H9 (cell line): ENCODE results near the gene HMGN2. TPM values are rescaled to one million over a fixed set of nuclear protein-coding genes. Genes with fewer than 3 reads are reported as not detected.

Experiments
- DNase-seq: peaks from one replicate; pipeline ENCODE4 v3.0.0-alpha.2; 2017
- H2AFZ ChIP-seq: one replicate; pipeline ENCODE4 v1.6.1; 2013; ENCODE audit warnings: mild to moderate bottlenecking, low read length, control low read depth, moderate library complexity
- H2AK5ac ChIP-seq: 2 replicates; pipeline ENCODE4 v1.6.1; 2013; ENCODE audit warnings: low read length, control low read depth, mixed read lengths; ENCODE audit not compliant: insufficient read length
- H2BK120ac ChIP-seq: one replicate; pipeline ENCODE4 v1.6.1; 2013; ENCODE audit warnings: low read depth, mild to moderate bottlenecking, low read length, control low read depth, inconsistent platforms; ENCODE audit not compliant: poor library complexity, severe bottlenecking
- H2BK12ac ChIP-seq: 2 replicates; pipeline ENCODE4 v1.6.1; 2013; ENCODE audit warnings: low read length, control low read depth, mixed read lengths, low read depth; ENCODE audit not compliant: insufficient read length
- H2BK15ac ChIP-seq: 2 replicates; pipeline ENCODE4 v1.6.1; 2013; ENCODE audit warnings: low read depth, low read length, control low read depth
- H2BK20ac ChIP-seq: one replicate; pipeline ENCODE4 v1.6.1; 2013; ENCODE audit warnings: low read depth, mild to moderate bottlenecking, low read length, control low read depth, inconsistent platforms; ENCODE audit not compliant: poor library complexity, severe bottlenecking
- H2BK5ac ChIP-seq: 2 replicates; pipeline ENCODE4 v1.6.1; 2013; ENCODE audit warnings: low read length, control low read depth, mixed read lengths; ENCODE audit not compliant: insufficient read length
- H3K14ac ChIP-seq: 2 replicates; pipeline ENCODE4 v1.6.1; 2013; ENCODE audit warnings: low read length, control low read depth; ENCODE audit not compliant: insufficient read depth
- H3K18ac ChIP-seq: 2 replicates; pipeline ENCODE4 v1.6.1; 2013; ENCODE audit warnings: low read depth, mild to moderate bottlenecking, mixed read lengths, low read length, control low read depth; ENCODE audit not compliant: insufficient read length
- H3K23ac ChIP-seq: 2 replicates; pipeline ENCODE4 v1.6.1; 2013; ENCODE audit warnings: low read length, control low read depth, mixed read lengths, low read depth; ENCODE audit not compliant: insufficient read length
- H3K23me2 ChIP-seq: 2 replicates; pipeline ENCODE4 v1.6.1; 2013; ENCODE audit warnings: low read depth, mild to moderate bottlenecking, mixed read lengths, low read length, control low read depth; ENCODE audit not compliant: insufficient read length, poor library complexity, severe bottlenecking
- H3K27ac ChIP-seq: 2 replicates; pipeline ENCODE4 v1.5.1; 2013; ENCODE audit warnings: low read length, control low read depth, mixed read lengths, low read depth; ENCODE audit not compliant: insufficient read length
- H3K27me3 ChIP-seq: 2 replicates; pipeline ENCODE4 v1.6.1; 2013; ENCODE audit warnings: low read length, control low read depth, inconsistent platforms; ENCODE audit not compliant: insufficient read depth
- H3K4ac ChIP-seq: 2 replicates; pipeline ENCODE4 v1.6.1; 2013; ENCODE audit warnings: low read depth, mild to moderate bottlenecking, control low read depth, inconsistent platforms, low read length, moderate library complexity
- H3K4me1 ChIP-seq: 2 replicates; pipeline ENCODE4 v1.6.1; 2013; ENCODE audit warnings: low read length, control low read depth, inconsistent platforms; ENCODE audit not compliant: insufficient read depth
- H3K4me2 ChIP-seq: 2 replicates; pipeline ENCODE4 v1.6.1; 2013; ENCODE audit warnings: low read length, control low read depth, mixed read lengths; ENCODE audit not compliant: insufficient read length, insufficient read depth
- H3K56ac ChIP-seq: 2 replicates; pipeline ENCODE4 v1.6.1; 2013; ENCODE audit warnings: low read depth, mild to moderate bottlenecking, mixed read lengths, low read length, control low read depth; ENCODE audit not compliant: insufficient read length
- H3K79me1 ChIP-seq: 2 replicates; pipeline ENCODE4 v1.6.1; 2013; ENCODE audit warnings: low read depth, mild to moderate bottlenecking, moderate library complexity, low read length, control low read depth, inconsistent platforms; ENCODE audit not compliant: insufficient read depth, poor library complexity, severe bottlenecking
- H3K79me2 ChIP-seq: 2 replicates; pipeline ENCODE4 v1.6.1; 2013; ENCODE audit warnings: low read length, control low read depth, inconsistent platforms; ENCODE audit not compliant: insufficient read depth
- H3K9ac ChIP-seq: 2 replicates; pipeline ENCODE4 v1.6.1; 2013; ENCODE audit warnings: low read length, control low read depth, mixed read lengths; ENCODE audit not compliant: insufficient read length; ENCODE audit errors: extremely low read depth
- H3K9me3 ChIP-seq: one replicate; pipeline ENCODE4 v1.6.1; 2013; ENCODE audit warnings: low read depth, low read length, inconsistent platforms; ENCODE audit not compliant: control insufficient read depth
- H3T11ph ChIP-seq: one replicate; pipeline ENCODE4 v1.6.1; 2013; ENCODE audit warnings: mild to moderate bottlenecking, low read length, control low read depth, inconsistent platforms
- H4K20me1 ChIP-seq: one replicate; pipeline ENCODE4 v1.6.1; 2013; ENCODE audit not compliant: control insufficient read depth, insufficient read length, insufficient read depth
- H4K5ac ChIP-seq: 2 replicates; pipeline ENCODE4 v1.6.1; 2013; ENCODE audit warnings: low read depth, mild to moderate bottlenecking, mixed read lengths, low read length, control low read depth; ENCODE audit not compliant: insufficient read length
- H4K8ac ChIP-seq: replicated peaks from 2 replicates; pipeline ENCODE4 v1.6.1; 2013; ENCODE audit warnings: low read length, control low read depth, mixed read lengths, low read depth; ENCODE audit not compliant: insufficient read length
- H4K91ac ChIP-seq: 2 replicates; pipeline ENCODE4 v1.6.1; 2013; ENCODE audit warnings: low read depth, mild to moderate bottlenecking, moderate library complexity, mixed read lengths, low read length, control low read depth; ENCODE audit not compliant: insufficient read length
- H3K27ac Mint-ChIP-seq, 3 experiments: 2 replicates in 2 of 3; 3 replicates in 1 of 3; pipeline ENCODE4 v1.8.0; 2020 to 2021; ENCODE audit warnings: mixed read lengths in 3 of 3, mild to moderate bottlenecking in 1 of 3, moderate library complexity in 1 of 3
- H3K27me3 Mint-ChIP-seq: 2 replicates; pipeline ENCODE4 v1.8.0; 2021; ENCODE audit warnings: low read depth, mild to moderate bottlenecking, moderate library complexity, mixed read lengths
- H3K36me3 Mint-ChIP-seq, 3 experiments: 2 replicates in 2 of 3; 3 replicates in 1 of 3; pipeline ENCODE4 v1.8.0; 2020 to 2021; ENCODE audit warnings: low read depth in 3 of 3, mixed read lengths in 3 of 3; ENCODE audit not compliant: insufficient read depth in 1 of 3
- H3K4me1 Mint-ChIP-seq, 2 experiments: 2 replicates each; pipeline ENCODE4 v1.8.0; 2020; ENCODE audit warnings: mixed read lengths in 2 of 2
- H3K4me3 Mint-ChIP-seq, 2 experiments: 2 replicates in 1 of 2; 3 replicates in 1 of 2; pipeline ENCODE4 v1.8.0; 2020 to 2021; ENCODE audit warnings: mild to moderate bottlenecking in 2 of 2, mixed read lengths in 2 of 2, moderate library complexity in 1 of 2
- H3K9me3 Mint-ChIP-seq, 2 experiments: 2 replicates in 1 of 2; 3 replicates in 1 of 2; pipeline ENCODE4 v1.8.0; 2020; ENCODE audit warnings: mild to moderate bottlenecking in 2 of 2, mixed read lengths in 2 of 2, moderate library complexity in 1 of 2
- CTCF ChIP-seq: fragments of 200-600 bp; sonication (generic); conservative IDR thresholded peaks from 3 replicates; pipeline ENCODE4 v1.8.0; 2021; ENCODE audit warnings: antibody characterized with exemption, mild to moderate bottlenecking
- WGBS: extraction: QIAGEN DNeasy Blood & Tissue Kit; methylation state at CpG from one replicate; pipeline ENCODE4 v1.1.7; 2013; ENCODE audit warnings: missing lambda C conversion rate, low lambda C conversion rate, mixed read lengths; ENCODE audit not compliant: insufficient read length; ENCODE audit errors: extremely low coverage; 5-methylcytosine and 5-hydroxymethylcytosine counted together
- total RNA-seq: library from RNA; stranded (reverse); gene quantifications from 2 replicates; pipeline ENCODE4 v1.2.1, GENCODE V29; 2021

Gene HMGN2
- total RNA-seq, 1 experiment from 2014 or later, result 622 TPM

- Mint-ChIP-seq H3K27ac (peak overlapping the region in 2 of 3 experiments; percentile 39 to 74; a peak in 3 of 7 replicates), H3K36me3 (peaks cover 33 to 72% (median 63%) of the 10 kb centered on the region in 3 experiments), H3K4me3 (0 out of 5 replicates have a peak overlapping the region, but pooled peaks of 1 of the 2 experiments have one; percentile 90), H3K9me3 (no peaks in the 10 kb centered on the region), H3K27me3 (no peaks in the 10 kb centered on the region; the same call in 1 of the 2 replicates), H3K4me1 (peaks cover 31 to 35% of the 10 kb centered on the region in 2 experiments)
- Histone ChIP-seq H3K4me1 (no peaks in the 10 kb centered on the region; the same call in 1 of the 2 replicates), H3K27me3 (no peaks in the 10 kb centered on the region), H3K9ac (no peak overlapping the region), H2AFZ (no peak overlapping the region), H3K14ac (no peak overlapping the region), H3K23me2 (peaks cover 10% of the 10 kb centered on the region), H3T11ph (no peak overlapping the region), H3K79me2 (peaks cover 4% of the 10 kb centered on the region; the same call in 1 of the 2 replicates), H3K79me1 (no peaks in the 10 kb centered on the region), H2AK5ac (no peak overlapping the region), H2BK120ac (no peak overlapping the region), H3K4ac (no peak overlapping the region), H2BK15ac (no peak overlapping the region), H3K27ac (no peak overlapping the region), H3K18ac (no peak overlapping the region), H3K23ac (no peak overlapping the region), H4K8ac (no peak overlapping the region), H2BK12ac (no peak overlapping the region), H2BK5ac (no peak overlapping the region), H4K20me1 (no peaks in the 10 kb centered on the region), H3K56ac (no peak overlapping the region), H2BK20ac (no peak overlapping the region), H3K4me2 (no peak overlapping the region), H4K91ac (no peak overlapping the region), H4K5ac (no peak overlapping the region), H3K9me3 (no peaks in the 10 kb centered on the region)
- TF ChIP-seq CTCF, result no peak
- DNase-seq, result no peak
- no CpG with 5 or more reads among the region's 5 CpGs for WGBS
These were observed 2.7 kb upstream of the HMGN2 start for GRCh38 chr1:26469558-26469957.
